ENCODE measurements around the gene OR4B1. TPM values are rescaled to one million over a fixed set of nuclear protein-coding genes. Genes with fewer than 3 reads are reported as not detected.

Gene OR4B1
- total and polyA plus RNA-seq, 2 donors (not counting 3 experiments of a cell fraction or from before 2014, with no cell fraction given) = not detected

DNA sequence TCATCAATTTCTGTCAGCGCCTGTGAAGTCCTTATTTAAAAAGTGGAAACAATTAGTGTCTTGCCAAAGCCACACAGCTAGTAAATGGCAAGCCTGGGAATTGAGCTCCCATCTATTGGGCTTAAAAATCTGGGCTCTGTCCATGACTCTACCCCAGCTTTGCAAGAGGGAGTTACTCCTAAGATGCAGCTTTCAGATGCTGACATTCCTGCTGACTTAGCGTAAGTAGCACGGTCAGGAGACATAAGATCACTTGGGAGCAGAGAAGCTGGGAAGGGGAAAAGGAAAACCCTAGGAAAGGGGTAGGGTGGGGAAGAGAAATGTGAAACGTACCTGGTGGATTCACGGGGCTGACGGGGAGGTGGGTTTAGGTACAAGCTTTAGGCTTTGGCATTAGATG lies 36.0 kb upstream of the OR4B1 start:
- Histone ChIP-seq H3K4me2 (ENCODE audit: insufficient read depth, low read length) (no peak overlapping the region), H3K79me2 (ENCODE audit: control insufficient read depth, insufficient read depth, low read length) (no peaks in the 10 kb centered on the region), H3K27ac (ENCODE audit: insufficient read depth, low read depth, low read length) (no peak overlapping the region), H3K4me1 (ENCODE audit: control insufficient read depth, extremely low read depth, insufficient read depth, low read length) (no peaks in the 10 kb centered on the region), H3K9me1 (replicated peaks; ENCODE audit: control insufficient read depth, extremely low read depth, insufficient read depth, low read length) (no peaks in the 10 kb centered on the region), H4K20me1 (replicated peaks; ENCODE audit: control insufficient read depth, extremely low read depth, insufficient read depth, low read length) (no peaks in the 10 kb centered on the region), H2AFZ (ENCODE audit: low read depth, low read length) (no peak overlapping the region), H3K27me3 (ENCODE audit: control insufficient read depth in 2 of 2, insufficient read depth in 2 of 2, low read length in 2 of 2) (no peaks in the 10 kb centered on the region), H3K36me3 (ENCODE audit: control insufficient read depth in 2 of 2, extremely low read depth in 1 of 2, insufficient read depth in 2 of 2, low read length in 2 of 2) (no peaks in the 10 kb centered on the region), H3K9ac (replicated peaks; ENCODE audit: extremely low read depth, insufficient read depth, low read length) (no peak overlapping the region), H3K4me3 (replicated peaks in 1 of 3; ENCODE audit: insufficient read depth in 1 of 3, low read depth in 1 of 3, low read length in 3 of 3) (no peak overlapping the region), H3K9me3 (replicated peaks; ENCODE audit: control insufficient read depth, insufficient read depth, low read length) (no peaks in the 10 kb centered on the region)
- FAIRE-seq (no peak), DNase-seq (ENCODE audit: low read depth, low spot score) (no peak)
- CTCF ChIA-PET = interaction anchor here (1.4 kb wide), 1 partner anchor 9 kb away, joined by 3 read pairs; no protein-coding TSS in a partner anchor
- no peak for TF ChIP-seq POLR2A (IDR thresholded peaks at IDR 0.05; ENCODE audit: low read depth, low read length)
- TF ChIP-seq FOS (IDR thresholded peaks at IDR 0.05; ENCODE audit: borderline replicate concordance, insufficient read depth, low read length) = no peak
- no peak for TF ChIP-seq JUN (IDR thresholded peaks at IDR 0.05; ENCODE audit: borderline replicate concordance, insufficient read depth, insufficient read length, low read depth)
- TF ChIP-seq POLR2AphosphoS5 (IDR thresholded peaks at IDR 0.05; ENCODE audit: insufficient read depth, low read depth, low read length) = no peak
- TF ChIP-seq, protein P1, sequence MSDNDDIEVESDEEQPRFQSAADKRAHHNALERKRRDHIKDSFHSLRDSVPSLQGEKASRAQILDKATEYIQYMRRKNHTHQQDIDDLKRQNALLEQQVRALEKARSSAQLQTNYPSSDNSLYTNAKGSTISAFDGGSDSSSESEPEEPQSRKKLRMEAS (IDR thresholded peaks at IDR 0.05; ENCODE audit: insufficient read depth, insufficient read length) = no peak
- TF ChIP-seq, protein P2, sequence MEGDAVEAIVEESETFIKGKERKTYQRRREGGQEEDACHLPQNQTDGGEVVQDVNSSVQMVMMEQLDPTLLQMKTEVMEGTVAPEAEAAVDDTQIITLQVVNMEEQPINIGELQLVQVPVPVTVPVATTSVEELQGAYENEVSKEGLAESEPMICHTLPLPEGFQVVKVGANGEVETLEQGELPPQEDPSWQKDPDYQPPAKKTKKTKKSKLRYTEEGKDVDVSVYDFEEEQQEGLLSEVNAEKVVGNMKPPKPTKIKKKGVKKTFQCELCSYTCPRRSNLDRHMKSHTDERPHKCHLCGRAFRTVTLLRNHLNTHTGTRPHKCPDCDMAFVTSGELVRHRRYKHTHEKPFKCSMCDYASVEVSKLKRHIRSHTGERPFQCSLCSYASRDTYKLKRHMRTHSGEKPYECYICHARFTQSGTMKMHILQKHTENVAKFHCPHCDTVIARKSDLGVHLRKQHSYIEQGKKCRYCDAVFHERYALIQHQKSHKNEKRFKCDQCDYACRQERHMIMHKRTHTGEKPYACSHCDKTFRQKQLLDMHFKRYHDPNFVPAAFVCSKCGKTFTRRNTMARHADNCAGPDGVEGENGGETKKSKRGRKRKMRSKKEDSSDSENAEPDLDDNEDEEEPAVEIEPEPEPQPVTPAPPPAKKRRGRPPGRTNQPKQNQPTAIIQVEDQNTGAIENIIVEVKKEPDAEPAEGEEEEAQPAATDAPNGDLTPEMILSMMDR (IDR thresholded peaks at IDR 0.05; ENCODE audit: extremely low read depth in 1 of 2, insufficient read depth in 1 of 2, low read depth in 1 of 2, low read length in 2 of 2) = no peak
- TF ChIP-seq EZH2 (IDR thresholded peaks at IDR 0.05; ENCODE audit: borderline replicate concordance, low read depth, low read length, severe bottlenecking) = no peak
- TF ChIP-seq GATA2 (IDR thresholded peaks at IDR 0.05; ENCODE audit: insufficient read depth, insufficient read length, low read depth, low read length) = no peak
- dilution Hi-C loops (cut with MboI; ENCODE audit: extremely low pct_ligation_motif_present, low sequenced_read_pairs) (no loop called here), intact Hi-C loops (cut with micrococcal nuclease) (no loop called here)
- POLR2A ChIA-PET = no interaction called here
- no TSS peak for BruUV-seq (replicated peaks)

All from endothelial cell of umbilical vein (primary cell).